Suprapubic skin (tissue), 4 donors: ENCODE results near the gene ASF1A. TPM values are rescaled to one million over a fixed set of nuclear protein-coding genes. Genes with fewer than 3 reads are reported as not detected.

Experiments
- DNase-seq, 2 donors: peaks; one replicate each; pipeline ENCODE4 v3.0.0-alpha.2; 2019; ENCODE audit warnings: low spot score in 2 of 2
- H3K27ac ChIP-seq: fragments of 200-600 bp; sonication (generic); one replicate; pipeline ENCODE4 v1.5.1; 2019
- H3K27me3 ChIP-seq: fragments of 200-600 bp; sonication (generic); one replicate; pipeline ENCODE4 v1.5.1; 2019
- H3K36me3 ChIP-seq: fragments of 200-600 bp; sonication (generic); one replicate; pipeline ENCODE4 v1.5.1; 2019
- H3K4me1 ChIP-seq: fragments of 200-600 bp; sonication (generic); one replicate; pipeline ENCODE4 v1.5.1; 2019
- H3K4me3 ChIP-seq: fragments of 200-600 bp; sonication (generic); one replicate; pipeline ENCODE4 v1.5.1; 2019; ENCODE audit warnings: mild to moderate bottlenecking
- H3K9me3 ChIP-seq: fragments of 200-600 bp; sonication (generic); one replicate; pipeline ENCODE4 v1.5.1; 2019
- CTCF ChIP-seq, 2 donors: fragments of 200-600 bp in 1 of 2; fragments of 450-650 bp in 1 of 2; sonication (generic) in 1 of 2; IDR thresholded peaks; one replicate each; pipeline ENCODE4 v1.5.1; 2016 to 2019; ENCODE audit warnings: antibody characterized with exemption in 2 of 2, mild to moderate bottlenecking in 1 of 2, moderate library complexity in 1 of 2
- EP300 ChIP-seq: sonication (generic); formaldehyde crosslinking; IDR thresholded peaks from one replicate; pipeline ENCODE4 v1.6.1; 2017; ENCODE audit warnings: antibody characterized with exemption
- POLR2A ChIP-seq, 2 donors: fragments of 450-650 bp; IDR thresholded peaks; one replicate each; pipeline ENCODE4 v1.6.1; 2017; ENCODE audit warnings: antibody characterized with exemption in 2 of 2, mild to moderate bottlenecking in 2 of 2, moderate library complexity in 2 of 2
- POLR2AphosphoS5 ChIP-seq, 3 donors: sonication (generic); formaldehyde crosslinking; IDR thresholded peaks; one replicate each; pipeline ENCODE4 v1.6.1; 2017; ENCODE audit warnings: antibody characterized with exemption in 3 of 3
- WGBS: methylation state at CpG from one replicate; pipeline ENCODE4 v1.1.5; 2018; 5-methylcytosine and 5-hydroxymethylcytosine counted together
- total RNA-seq, 4 donors: library from RNA; depleted of rRNA; stranded (reverse); fragments of >200 nt; gene quantifications; one replicate each; pipeline ENCODE4 v1.1.0, GENCODE V29; 2016

Gene ASF1A
- total RNA-seq, 4 donors from 2014 or later, result 11.3 to 15.7 (median 13.6) TPM

GRCh38 chr6:118860363-118860762, 33.6 kb upstream of the ASF1A start:
- H3K4me1 ChIP-seq, result no peaks in the 10 kb centered on the region
- H3K9me3 ChIP-seq, result no peaks in the 10 kb centered on the region
- no peaks in the 10 kb centered on the region for H3K36me3 ChIP-seq
- H3K4me3 ChIP-seq, result no peak overlapping the region
- no peak overlapping the region for H3K27ac ChIP-seq
- 97% methylated on average over 1 of the region's 1 CpG for WGBS
- no peak for DNase-seq
- no peaks in the 10 kb centered on the region for H3K27me3 ChIP-seq
- TF ChIP-seq POLR2AphosphoS5 (IDR thresholded peaks at IDR 0.05) (no peak), EP300 (no peak), POLR2A (IDR thresholded peaks at IDR 0.05) (no peak), CTCF (IDR thresholded peaks at IDR 0.05) (no peak)

DNA sequence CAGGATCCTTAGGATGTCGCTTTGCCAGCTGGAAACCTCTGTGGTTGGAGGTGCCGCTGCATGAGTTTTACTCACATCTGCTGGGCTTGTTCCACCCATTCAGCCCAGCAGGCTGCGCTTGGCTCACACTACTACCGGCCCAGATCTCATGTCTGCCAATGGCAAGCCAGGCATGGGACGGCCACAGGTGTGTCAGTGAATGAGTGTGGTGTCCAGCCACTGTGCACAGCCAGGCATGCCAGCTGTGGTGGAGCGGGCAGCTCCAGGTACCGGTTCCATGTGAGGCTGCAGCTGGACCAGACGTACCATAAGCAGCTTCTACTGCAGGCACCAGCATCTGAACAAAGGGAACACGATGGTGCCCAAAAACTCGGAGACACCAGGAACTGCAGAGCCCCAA, 33.1 kb upstream of the ASF1A start:
- no peak overlapping the region for H3K27ac ChIP-seq
- TF ChIP-seq EP300 (no peak), POLR2AphosphoS5 (IDR thresholded peaks at IDR 0.05) (no peak), CTCF (IDR thresholded peaks at IDR 0.05) (no peak), POLR2A (IDR thresholded peaks at IDR 0.05) (no peak)
- H3K27me3 ChIP-seq, result no peaks in the 10 kb centered on the region
- no peaks in the 10 kb centered on the region for H3K36me3 ChIP-seq
- no peaks in the 10 kb centered on the region for H3K9me3 ChIP-seq
- 66% methylated on average over 4 of the region's 10 CpGs for WGBS
- no peak for DNase-seq
- H3K4me3 ChIP-seq, result no peak overlapping the region
- no peaks in the 10 kb centered on the region for H3K4me1 ChIP-seq

DNA sequence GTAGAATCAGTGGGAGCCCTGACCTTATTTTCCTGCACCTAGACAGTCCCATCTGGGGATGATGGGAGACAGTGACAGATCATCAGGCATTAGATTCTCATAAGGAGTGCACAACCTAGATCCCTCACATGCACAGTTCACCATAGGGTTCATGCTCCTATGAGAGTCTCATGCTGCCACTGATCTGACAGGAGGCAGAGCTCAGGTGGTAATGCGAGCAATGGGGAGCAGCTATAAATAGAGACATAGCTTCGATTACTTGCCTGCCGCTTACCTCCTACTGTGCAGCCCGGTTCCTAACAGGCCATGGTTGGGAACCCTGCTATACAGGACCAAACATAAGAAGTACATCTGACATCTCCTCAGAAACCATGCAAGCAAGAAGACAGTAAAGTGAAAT, 31.5 kb upstream of the ASF1A start:
- WGBS, result 84% methylated on average over 4 of the region's 4 CpGs
- no peaks in the 10 kb centered on the region for H3K4me1 ChIP-seq

GRCh38 chr6:118864341-118865099, 29.4 kb upstream of the ASF1A start:
- 58% methylated on average over 7 of the region's 7 CpGs for WGBS
- H3K4me1 ChIP-seq, result no peaks in the 10 kb centered on the region
- H3K4me3 ChIP-seq, result no peak overlapping the region
- TF ChIP-seq POLR2AphosphoS5 (IDR thresholded peaks at IDR 0.05) (no peak), POLR2A (IDR thresholded peaks at IDR 0.05) (no peak), EP300 (no peak), CTCF (IDR thresholded peaks at IDR 0.05) (no peak)
- no peaks in the 10 kb centered on the region for H3K27me3 ChIP-seq
- no peak overlapping the region for H3K27ac ChIP-seq
- DNase-seq, result no peak
- no peaks in the 10 kb centered on the region for H3K36me3 ChIP-seq
- H3K9me3 ChIP-seq, result no peaks in the 10 kb centered on the region

More for the DNA sequence above, 31.5 kb upstream of the ASF1A start:
- TF ChIP-seq EP300 (no peak), CTCF (IDR thresholded peaks at IDR 0.05) (no peak), POLR2AphosphoS5 (IDR thresholded peaks at IDR 0.05) (no peak), POLR2A (IDR thresholded peaks at IDR 0.05) (no peak)
- no peak overlapping the region for H3K4me3 ChIP-seq
- no peak for DNase-seq
- H3K36me3 ChIP-seq, result no peaks in the 10 kb centered on the region
- H3K27ac ChIP-seq, result no peak overlapping the region
- H3K9me3 ChIP-seq, result no peaks in the 10 kb centered on the region
- no peaks in the 10 kb centered on the region for H3K27me3 ChIP-seq

DNA sequence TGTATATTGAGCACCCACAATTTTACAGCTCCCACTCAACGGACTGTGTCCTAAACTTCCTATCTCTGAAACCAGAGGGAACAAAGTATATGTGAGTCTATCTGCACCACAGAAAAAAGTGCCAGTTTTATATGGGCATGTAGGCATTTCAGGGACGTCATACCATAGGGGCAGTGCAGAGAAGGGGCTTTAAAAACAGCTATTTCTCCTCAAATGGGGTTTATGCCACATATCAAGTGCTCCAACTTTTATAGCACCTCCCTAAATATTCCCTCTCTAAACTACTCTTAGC, 28.9 kb upstream of the ASF1A start:
- Histone ChIP-seq H3K4me3 (no peak overlapping the region), H3K27me3 (no peaks in the 10 kb centered on the region), H3K4me1 (no peaks in the 10 kb centered on the region), H3K9me3 (no peaks in the 10 kb centered on the region), H3K36me3 (no peaks in the 10 kb centered on the region), H3K27ac (no peak overlapping the region)
- TF ChIP-seq CTCF (IDR thresholded peaks at IDR 0.05) (no peak), POLR2A (IDR thresholded peaks at IDR 0.05) (no peak), EP300 (no peak), POLR2AphosphoS5 (IDR thresholded peaks at IDR 0.05) (no peak)
- DNase-seq, result no peak
- 70% methylated on average over 2 of the region's 2 CpGs for WGBS
